Left cardiac atrium (tissue), 4 donors: ENCODE data around the gene SYCE1. TPM values are rescaled to one million over a fixed set of nuclear protein-coding genes. Genes with fewer than 3 reads are reported as not detected.
"Not testable (repeated sequence)": the region's sequence is repeated elsewhere in the genome, so short reads cannot be mapped to it uniquely, and the experiment has no call there.

Source experiments
- ATAC-seq, 2 donors: fragments of 200-7000 bp; cut with Tn5 transposase; one replicate each; pipeline ENCODE4 v1.9.1; 2020; ENCODE audit warnings: mild to moderate bottlenecking in 2 of 2, moderate library complexity in 2 of 2
- DNase-seq: peaks from one replicate; pipeline ENCODE4 v3.0.0-alpha.2; 2020
- intact Hi-C, 2 donors: fragments of 100-400 bp; cut with DNase I; formaldehyde crosslinking; loops; one replicate each; pipeline versions ENCODE4 v1.14.1 to v1.15.1; 2022 to 2023
- total RNA-seq, 2 donors: library from RNA; stranded (reverse); fragmentation: NEBNext Ultra II Directional; extraction: Animal tissue kit (Norgen Biotek cat#: 25700); gene quantifications; one replicate each; pipeline ENCODE4 v1.2.1, GENCODE V29; 2021
- donor health status: DM: no; HTN: yes; CAD: no.
- donor health status: DM: no; HTN: yes; CAD: no; lungs with severe emphysema.
- donor health status: DM: yes; HTN: yes; CAD: no.
- donor health status: Dilated cardiomyopathy.

The SYCE1 gene
- total RNA-seq, 2 donors from 2014 or later, result 0.62 to 0.84 TPM

DNA sequence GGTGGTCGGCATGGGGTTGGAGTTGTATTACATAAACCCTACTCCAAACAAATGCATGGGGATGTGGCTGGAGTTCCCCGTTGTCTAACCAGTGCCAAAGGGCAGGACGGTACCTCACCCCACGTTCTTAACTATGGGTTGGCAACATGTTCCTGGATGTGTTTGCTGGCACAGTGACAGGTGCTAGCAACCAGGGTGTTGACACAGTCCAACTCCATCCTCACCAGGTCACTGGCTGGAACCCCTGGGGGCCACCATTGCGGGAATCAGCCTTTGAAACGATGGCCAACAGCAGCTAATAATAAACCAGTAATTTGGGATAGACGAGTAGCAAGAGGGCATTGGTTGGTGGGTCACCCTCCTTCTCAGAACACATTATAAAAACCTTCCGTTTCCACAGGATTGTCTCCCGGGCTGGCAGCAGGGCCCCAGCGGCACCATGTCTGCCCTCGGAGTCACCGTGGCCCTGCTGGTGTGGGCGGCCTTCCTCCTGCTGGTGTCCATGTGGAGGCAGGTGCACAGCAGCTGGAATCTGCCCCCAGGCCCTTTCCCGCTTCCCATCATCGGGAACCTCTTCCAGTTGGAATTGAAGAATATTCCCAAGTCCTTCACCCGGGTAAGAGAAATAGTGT lies 38.3 kb downstream of the SYCE1 start, which contains the start of gene CYP2E1:
TSS of gene CYP2E1 (plus strand) at position 407 of the 632 bp plus-strand sequence. CDS start at position 440, 33 bp downstream.
- no peak for ATAC-seq
- intact Hi-C loops, result loop anchor here in 1 of 2 donors (10.0 kb wide), 1 partner anchor 192 kb away; the partner anchor contains the start of gene CALY

DNA sequence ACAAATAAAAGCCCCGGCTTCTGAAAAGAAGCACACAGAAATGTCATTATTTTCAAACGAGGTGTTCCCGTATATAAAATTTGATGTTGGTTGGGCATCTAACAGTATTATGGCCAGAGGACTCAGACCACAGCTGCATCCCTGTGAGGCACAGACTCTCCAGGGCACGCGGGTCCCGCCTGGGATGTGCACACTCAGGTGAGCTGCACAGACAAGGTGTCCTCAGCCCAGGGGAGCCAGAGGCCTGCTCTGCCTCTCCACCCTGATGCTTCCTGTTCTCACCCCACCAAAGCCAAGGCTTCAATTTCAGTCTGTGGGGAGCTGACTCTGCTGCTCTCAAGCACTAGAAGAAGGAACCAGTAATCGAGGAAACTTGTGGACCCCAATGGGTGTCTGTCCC lies 39.9 kb downstream of the SYCE1 start:
- no peak for DNase-seq
- intact Hi-C loops, result loop anchor here in 1 of 2 donors (10.0 kb wide), 1 partner anchor 191 kb away; the partner anchor contains the start of gene CALY
- no peak for ATAC-seq

More for the DNA sequence above, 38.3 kb downstream of the SYCE1 start, which contains the start of gene CYP2E1:
- DNase-seq, result no peak

DNA sequence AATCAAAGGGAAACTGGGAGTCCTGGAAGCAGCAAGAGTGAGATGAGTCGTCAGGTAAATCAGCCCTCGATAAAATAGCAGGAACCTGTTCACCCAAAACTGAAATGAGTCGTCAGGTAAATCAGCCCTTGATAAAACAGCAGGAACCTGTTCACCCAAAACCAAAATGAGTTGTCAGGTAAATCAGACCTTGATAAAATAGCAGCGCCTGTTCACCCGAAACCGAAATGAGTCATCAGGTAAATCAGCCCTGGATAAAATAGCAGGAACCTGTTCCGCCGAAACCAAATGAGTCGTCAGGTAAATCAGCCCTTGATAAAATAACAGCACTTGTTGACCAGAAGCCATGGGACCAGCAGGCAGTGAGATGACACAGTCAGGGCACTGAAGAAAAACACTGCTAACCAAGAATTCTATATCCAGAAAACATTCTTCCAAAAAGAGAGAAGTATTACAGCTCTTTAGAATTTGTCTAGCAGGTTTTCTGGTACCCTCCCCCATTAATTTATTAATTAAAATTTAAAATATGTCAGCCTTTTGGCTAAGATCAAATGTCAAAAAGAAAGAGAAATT lies 41.7 kb downstream of the SYCE1 start:
- no peak for DNase-seq
- ATAC-seq, result no peak
- intact Hi-C loops, result loop anchor here in 1 of 2 donors (10.0 kb wide), 1 partner anchor 189 kb away; the partner anchor contains the start of gene CALY

DNA sequence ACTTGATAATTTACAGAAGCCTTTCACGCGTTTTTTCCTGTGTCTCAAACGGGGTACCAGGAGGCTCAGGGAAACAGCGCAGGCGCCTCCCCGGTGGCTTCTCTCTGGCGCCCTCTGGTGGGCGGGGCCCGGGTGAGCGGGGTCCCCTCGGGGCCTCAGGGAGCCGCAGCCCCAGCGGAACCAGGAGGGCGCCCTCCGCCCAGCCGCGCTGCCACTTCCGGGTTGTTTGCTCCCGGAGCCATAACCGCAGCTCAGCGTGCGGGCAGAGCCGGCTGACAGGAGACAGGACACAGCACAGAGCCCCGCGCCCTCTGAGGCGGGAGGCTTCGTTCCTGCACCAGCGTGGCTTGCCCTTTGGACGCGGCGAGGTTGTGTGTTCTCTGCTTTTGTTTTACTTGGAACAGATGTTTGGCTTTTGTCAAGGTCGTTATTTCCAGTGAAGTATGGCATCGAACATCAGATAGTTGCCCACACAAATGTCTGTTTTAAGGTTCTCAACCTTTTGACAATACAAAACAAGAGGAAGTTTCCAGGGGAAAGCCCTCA lies 45.1 kb downstream of the SYCE1 start:
- ATAC-seq, result peak; percentile 98 to 99
- peak; percentile 85 for DNase-seq
- intact Hi-C loops, result loop anchor here in 1 of 2 donors (10.0 kb wide), 1 partner anchor 185 kb away; the partner anchor contains the start of gene CALY

DNA sequence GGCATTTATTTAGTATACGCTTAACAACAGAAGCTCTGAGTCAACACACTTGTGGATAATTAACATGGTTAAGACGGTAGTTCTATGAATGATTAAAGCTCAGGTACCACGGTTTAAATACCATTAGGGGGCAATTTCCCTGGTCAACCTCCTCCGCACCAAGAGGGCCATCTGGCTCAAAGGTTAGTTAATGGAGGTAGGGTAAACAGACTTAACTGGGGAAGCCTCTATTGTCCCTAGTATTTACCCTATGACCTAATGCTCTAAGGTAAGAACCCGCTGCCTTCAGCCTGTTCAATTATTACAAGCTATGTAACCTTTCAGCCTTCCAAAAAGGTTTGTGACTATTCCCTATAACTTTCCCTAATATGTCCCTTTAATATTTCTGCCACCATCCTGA lies 46.9 kb downstream of the SYCE1 start:
- DNase-seq, intact Hi-C loops, ATAC-seq: not testable (repeated sequence)

DNA sequence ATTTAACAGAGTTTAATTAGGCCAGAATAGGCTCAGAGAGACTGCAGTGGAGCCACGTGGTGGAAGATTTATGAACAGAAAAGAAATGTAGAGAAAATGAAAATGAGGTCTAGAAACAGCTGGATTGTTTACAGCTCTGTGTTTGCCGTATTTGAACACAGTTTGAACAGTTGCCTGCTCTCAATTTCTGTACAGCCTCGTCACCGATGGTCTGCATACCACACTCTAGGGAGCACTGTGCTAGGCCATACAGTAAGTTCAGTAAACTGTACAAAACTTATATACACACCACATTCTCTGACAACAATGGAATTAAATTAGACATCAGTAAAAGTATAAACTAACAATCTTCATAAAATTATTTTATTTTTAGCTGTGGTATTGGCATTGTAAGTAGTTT lies 49.3 kb downstream of the SYCE1 start:
- no peak for ATAC-seq
- intact Hi-C loops, result no loop called here

DNA sequence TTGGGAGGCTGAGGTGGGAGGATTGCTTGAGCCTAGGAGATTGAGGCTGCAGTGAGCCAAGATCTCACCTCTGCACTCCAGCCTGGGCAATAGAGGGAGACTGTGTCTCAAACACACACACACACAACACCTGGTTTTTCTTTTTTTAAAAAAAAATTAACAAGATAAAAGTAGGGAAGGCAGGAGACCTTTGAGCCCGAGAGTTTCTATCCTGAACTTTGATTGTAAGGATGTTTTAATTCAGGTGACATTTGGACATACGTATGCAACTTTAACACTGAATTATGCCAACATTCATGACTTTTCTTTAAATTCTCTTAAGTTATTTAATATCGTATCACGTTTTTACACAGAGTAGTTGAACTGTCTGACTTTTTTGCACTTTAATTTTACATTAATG lies 49.9 kb downstream of the SYCE1 start:
- ATAC-seq (no peak), DNase-seq (no peak)
- intact Hi-C loops, result no loop called here

More for the DNA sequence above, 49.3 kb downstream of the SYCE1 start:
- no peak for DNase-seq

DNA sequence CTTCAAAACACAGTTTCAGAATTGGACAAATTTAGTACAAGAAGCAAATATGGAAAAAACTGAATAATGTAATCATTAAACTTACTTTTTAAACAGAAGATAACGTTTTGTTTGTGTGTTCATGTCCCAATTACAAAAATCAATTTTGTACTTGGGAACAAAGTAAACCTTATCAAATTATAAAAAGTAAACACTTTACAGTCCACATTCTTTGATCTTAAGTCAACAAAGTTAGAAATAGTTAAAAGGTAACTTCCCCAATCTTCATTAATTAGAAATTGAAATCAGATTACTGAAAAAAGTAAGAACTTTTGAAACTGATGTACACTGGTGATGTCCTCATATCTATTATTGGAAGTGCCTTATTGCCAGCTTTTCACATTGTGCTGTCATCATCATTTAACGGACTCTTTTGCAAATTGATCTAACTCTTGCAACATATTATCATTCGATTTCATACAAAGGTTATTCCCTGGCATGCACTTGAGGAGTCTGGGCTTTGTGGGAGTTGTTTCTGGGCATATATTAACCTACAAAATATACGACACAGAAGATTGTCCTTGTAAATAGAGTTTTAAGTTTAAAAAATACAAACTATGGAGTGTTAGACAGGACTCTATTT lies 53.4 kb downstream of the SYCE1 start:
- intact Hi-C loops, result no loop called here
- DNase-seq (no peak), ATAC-seq (no peak)

DNA sequence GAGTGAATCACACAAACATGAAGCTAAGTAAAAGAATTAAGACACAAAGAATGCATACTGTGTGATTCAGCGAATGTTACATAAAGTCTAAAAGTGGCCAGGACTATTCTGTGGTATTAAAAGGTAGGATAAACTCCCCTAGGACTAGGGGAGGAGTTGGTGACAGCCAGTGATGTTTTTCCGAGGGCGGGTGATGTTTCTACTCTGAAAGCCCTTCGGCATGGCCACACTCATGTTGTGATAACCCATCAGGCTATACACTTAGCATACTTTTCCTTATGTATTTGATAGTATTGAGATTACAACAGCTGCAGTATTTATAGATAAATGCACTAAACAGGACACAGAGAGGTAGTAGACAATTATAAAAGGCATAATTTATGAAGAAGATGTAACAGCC lies 54.0 kb downstream of the SYCE1 start:
- DNase-seq, result no peak
- intact Hi-C loops, result no loop called here
- ATAC-seq, result no peak

DNA sequence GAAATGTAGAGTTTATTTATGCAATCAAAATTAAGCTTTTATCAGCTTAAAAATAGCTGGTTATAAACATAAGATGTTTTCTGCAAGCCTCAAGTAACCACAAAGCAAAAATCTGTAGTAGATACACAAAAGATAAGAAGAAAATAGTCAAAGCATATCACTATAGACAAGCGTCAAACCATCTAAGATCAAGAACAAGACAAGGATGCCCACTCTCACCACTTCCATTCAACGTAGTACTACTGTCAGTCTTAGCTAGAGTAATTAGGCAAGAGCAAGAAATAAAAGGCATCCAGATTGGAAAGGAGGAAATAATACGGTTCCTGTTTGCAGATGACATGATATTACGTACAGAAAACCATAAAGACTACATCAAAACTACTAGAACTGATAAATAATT lies 55.7 kb downstream of the SYCE1 start:
- intact Hi-C loops, result no loop called here
- DNase-seq (no peak), ATAC-seq (no peak)

Other genes starting within 250 kb of the SYCE1 start
- gene CALY, start 228.7 kb downstream of the SYCE1 start, total RNA-seq, result not detected
- gene PRAP1, start 218.2 kb downstream of the SYCE1 start, total RNA-seq, result not detected
- 10 to 100 TPM; 16.2 to 19.8 TPM for gene FUOM, start 207.6 kb downstream of the SYCE1 start, total RNA-seq
- gene ECHS1, start 192.2 kb downstream of the SYCE1 start, total RNA-seq, result 100 to 1,000 TPM; 106 to 135 TPM
- 1 to 10 TPM; 2.9 TPM for gene PAOX, start 186.3 kb downstream of the SYCE1 start, total RNA-seq
- 10 to 100 TPM; 18.8 to 23.2 TPM for gene MTG1, start 171.4 kb downstream of the SYCE1 start, total RNA-seq
- gene SPRN, start 141.0 kb downstream of the SYCE1 start, total RNA-seq, result not detected
- under 1 TPM; 0.27 to 0.94 TPM for gene SCART1, start 111.6 kb downstream of the SYCE1 start, total RNA-seq
- 1 to 10 TPM; 1.3 TPM for gene CYP2E1, start 38.2 kb downstream of the SYCE1 start, total RNA-seq
- gene FRG2B, start 61.2 kb upstream of the SYCE1 start, total RNA-seq, result not detected